H9 (cell line): Measurements from ENCODE around the gene ADAMTS2. TPM values are rescaled to one million over a fixed set of nuclear protein-coding genes. Genes with fewer than 3 reads are reported as not detected.

Source experiments
- DNase-seq: peaks from one replicate; pipeline ENCODE4 v3.0.0-alpha.2; 2017
- H2AFZ ChIP-seq: one replicate; pipeline ENCODE4 v1.6.1; 2013; ENCODE audit warnings: mild to moderate bottlenecking, low read length, control low read depth, moderate library complexity
- H2AK5ac ChIP-seq: 2 replicates; pipeline ENCODE4 v1.6.1; 2013; ENCODE audit warnings: low read length, control low read depth, mixed read lengths; ENCODE audit not compliant: insufficient read length
- H2BK120ac ChIP-seq: one replicate; pipeline ENCODE4 v1.6.1; 2013; ENCODE audit warnings: low read depth, mild to moderate bottlenecking, low read length, control low read depth, inconsistent platforms; ENCODE audit not compliant: poor library complexity, severe bottlenecking
- H2BK12ac ChIP-seq: 2 replicates; pipeline ENCODE4 v1.6.1; 2013; ENCODE audit warnings: low read length, control low read depth, mixed read lengths, low read depth; ENCODE audit not compliant: insufficient read length
- H2BK15ac ChIP-seq: 2 replicates; pipeline ENCODE4 v1.6.1; 2013; ENCODE audit warnings: low read depth, low read length, control low read depth
- H2BK20ac ChIP-seq: one replicate; pipeline ENCODE4 v1.6.1; 2013; ENCODE audit warnings: low read depth, mild to moderate bottlenecking, low read length, control low read depth, inconsistent platforms; ENCODE audit not compliant: poor library complexity, severe bottlenecking
- H2BK5ac ChIP-seq: 2 replicates; pipeline ENCODE4 v1.6.1; 2013; ENCODE audit warnings: low read length, control low read depth, mixed read lengths; ENCODE audit not compliant: insufficient read length
- H3K14ac ChIP-seq: 2 replicates; pipeline ENCODE4 v1.6.1; 2013; ENCODE audit warnings: low read length, control low read depth; ENCODE audit not compliant: insufficient read depth
- H3K18ac ChIP-seq: 2 replicates; pipeline ENCODE4 v1.6.1; 2013; ENCODE audit warnings: low read depth, mild to moderate bottlenecking, mixed read lengths, low read length, control low read depth; ENCODE audit not compliant: insufficient read length
- H3K23ac ChIP-seq: 2 replicates; pipeline ENCODE4 v1.6.1; 2013; ENCODE audit warnings: low read length, control low read depth, mixed read lengths, low read depth; ENCODE audit not compliant: insufficient read length
- H3K23me2 ChIP-seq: 2 replicates; pipeline ENCODE4 v1.6.1; 2013; ENCODE audit warnings: low read depth, mild to moderate bottlenecking, mixed read lengths, low read length, control low read depth; ENCODE audit not compliant: insufficient read length, poor library complexity, severe bottlenecking
- H3K27ac ChIP-seq: 2 replicates; pipeline ENCODE4 v1.5.1; 2013; ENCODE audit warnings: low read length, control low read depth, mixed read lengths, low read depth; ENCODE audit not compliant: insufficient read length
- H3K27me3 ChIP-seq: 2 replicates; pipeline ENCODE4 v1.6.1; 2013; ENCODE audit warnings: low read length, control low read depth, inconsistent platforms; ENCODE audit not compliant: insufficient read depth
- H3K4ac ChIP-seq: 2 replicates; pipeline ENCODE4 v1.6.1; 2013; ENCODE audit warnings: low read depth, mild to moderate bottlenecking, control low read depth, inconsistent platforms, low read length, moderate library complexity
- H3K4me1 ChIP-seq: 2 replicates; pipeline ENCODE4 v1.6.1; 2013; ENCODE audit warnings: low read length, control low read depth, inconsistent platforms; ENCODE audit not compliant: insufficient read depth
- H3K4me2 ChIP-seq: 2 replicates; pipeline ENCODE4 v1.6.1; 2013; ENCODE audit warnings: low read length, control low read depth, mixed read lengths; ENCODE audit not compliant: insufficient read length, insufficient read depth
- H3K56ac ChIP-seq: 2 replicates; pipeline ENCODE4 v1.6.1; 2013; ENCODE audit warnings: low read depth, mild to moderate bottlenecking, mixed read lengths, low read length, control low read depth; ENCODE audit not compliant: insufficient read length
- H3K79me1 ChIP-seq: 2 replicates; pipeline ENCODE4 v1.6.1; 2013; ENCODE audit warnings: low read depth, mild to moderate bottlenecking, moderate library complexity, low read length, control low read depth, inconsistent platforms; ENCODE audit not compliant: insufficient read depth, poor library complexity, severe bottlenecking
- H3K79me2 ChIP-seq: 2 replicates; pipeline ENCODE4 v1.6.1; 2013; ENCODE audit warnings: low read length, control low read depth, inconsistent platforms; ENCODE audit not compliant: insufficient read depth
- H3K9ac ChIP-seq: 2 replicates; pipeline ENCODE4 v1.6.1; 2013; ENCODE audit warnings: low read length, control low read depth, mixed read lengths; ENCODE audit not compliant: insufficient read length; ENCODE audit errors: extremely low read depth
- H3K9me3 ChIP-seq: one replicate; pipeline ENCODE4 v1.6.1; 2013; ENCODE audit warnings: low read depth, low read length, inconsistent platforms; ENCODE audit not compliant: control insufficient read depth
- H3T11ph ChIP-seq: one replicate; pipeline ENCODE4 v1.6.1; 2013; ENCODE audit warnings: mild to moderate bottlenecking, low read length, control low read depth, inconsistent platforms
- H4K20me1 ChIP-seq: one replicate; pipeline ENCODE4 v1.6.1; 2013; ENCODE audit not compliant: control insufficient read depth, insufficient read length, insufficient read depth
- H4K5ac ChIP-seq: 2 replicates; pipeline ENCODE4 v1.6.1; 2013; ENCODE audit warnings: low read depth, mild to moderate bottlenecking, mixed read lengths, low read length, control low read depth; ENCODE audit not compliant: insufficient read length
- H4K8ac ChIP-seq: replicated peaks from 2 replicates; pipeline ENCODE4 v1.6.1; 2013; ENCODE audit warnings: low read length, control low read depth, mixed read lengths, low read depth; ENCODE audit not compliant: insufficient read length
- H4K91ac ChIP-seq: 2 replicates; pipeline ENCODE4 v1.6.1; 2013; ENCODE audit warnings: low read depth, mild to moderate bottlenecking, moderate library complexity, mixed read lengths, low read length, control low read depth; ENCODE audit not compliant: insufficient read length
- H3K27ac Mint-ChIP-seq, 3 experiments: 2 replicates in 2 of 3; 3 replicates in 1 of 3; pipeline ENCODE4 v1.8.0; 2020 to 2021; ENCODE audit warnings: mixed read lengths in 3 of 3, mild to moderate bottlenecking in 1 of 3, moderate library complexity in 1 of 3
- H3K27me3 Mint-ChIP-seq: 2 replicates; pipeline ENCODE4 v1.8.0; 2021; ENCODE audit warnings: low read depth, mild to moderate bottlenecking, moderate library complexity, mixed read lengths
- H3K36me3 Mint-ChIP-seq, 3 experiments: 2 replicates in 2 of 3; 3 replicates in 1 of 3; pipeline ENCODE4 v1.8.0; 2020 to 2021; ENCODE audit warnings: low read depth in 3 of 3, mixed read lengths in 3 of 3; ENCODE audit not compliant: insufficient read depth in 1 of 3
- H3K4me1 Mint-ChIP-seq, 2 experiments: 2 replicates each; pipeline ENCODE4 v1.8.0; 2020; ENCODE audit warnings: mixed read lengths in 2 of 2
- H3K4me3 Mint-ChIP-seq, 2 experiments: 2 replicates in 1 of 2; 3 replicates in 1 of 2; pipeline ENCODE4 v1.8.0; 2020 to 2021; ENCODE audit warnings: mild to moderate bottlenecking in 2 of 2, mixed read lengths in 2 of 2, moderate library complexity in 1 of 2
- H3K9me3 Mint-ChIP-seq, 2 experiments: 2 replicates in 1 of 2; 3 replicates in 1 of 2; pipeline ENCODE4 v1.8.0; 2020; ENCODE audit warnings: mild to moderate bottlenecking in 2 of 2, mixed read lengths in 2 of 2, moderate library complexity in 1 of 2
- CTCF ChIP-seq: fragments of 200-600 bp; sonication (generic); conservative IDR thresholded peaks from 3 replicates; pipeline ENCODE4 v1.8.0; 2021; ENCODE audit warnings: antibody characterized with exemption, mild to moderate bottlenecking
- WGBS: extraction: QIAGEN DNeasy Blood & Tissue Kit; methylation state at CpG from one replicate; pipeline ENCODE4 v1.1.7; 2013; ENCODE audit warnings: missing lambda C conversion rate, low lambda C conversion rate, mixed read lengths; ENCODE audit not compliant: insufficient read length; ENCODE audit errors: extremely low coverage; 5-methylcytosine and 5-hydroxymethylcytosine counted together
- total RNA-seq: library from RNA; stranded (reverse); gene quantifications from 2 replicates; pipeline ENCODE4 v1.2.1, GENCODE V29; 2021

Gene ADAMTS2
- total RNA-seq, 1 experiment from 2014 or later: 5.4 TPM

GRCh38 chr5:179228341-179229121 lies 116.7 kb downstream of the ADAMTS2 start:
- no peak overlapping the region for H3K4ac ChIP-seq
- H2AK5ac ChIP-seq: no peak overlapping the region
- peak overlapping the region; percentile 8; the same call in 1 of the 2 replicates for H3K14ac ChIP-seq
- no peak overlapping the region for H4K91ac ChIP-seq
- TF ChIP-seq CTCF: no peak
- H3K4me1 Mint-ChIP-seq: peaks cover 28 to 34% of the 10 kb centered on the region in 2 experiments
- no peak overlapping the region for H3K4me2 ChIP-seq
- no peak overlapping the region for H3K18ac ChIP-seq
- H3T11ph ChIP-seq: no peak overlapping the region
- H3K27ac Mint-ChIP-seq: peak overlapping the region in 1 of 3 experiments; percentile 57; a peak in 1 of 7 replicates
- no peak overlapping the region for H3K27ac ChIP-seq
- peaks cover 2% of the 10 kb centered on the region; the same call in 1 of the 2 replicates for H3K27me3 Mint-ChIP-seq
- H2AFZ ChIP-seq: no peak overlapping the region
- DNase-seq: peak; percentile 51
- no peak overlapping the region for H3K23ac ChIP-seq
- peaks cover 5% of the 10 kb centered on the region for H3K9me3 ChIP-seq
- no peak overlapping the region for H2BK120ac ChIP-seq
- H3K4me3 Mint-ChIP-seq: no peak overlapping the region
- H2BK20ac ChIP-seq: no peak overlapping the region
- H3K23me2 ChIP-seq: no peaks in the 10 kb centered on the region
- no peaks in the 10 kb centered on the region for H3K79me2 ChIP-seq
- H3K36me3 Mint-ChIP-seq: peaks cover 14 to 17% (median 17%) of the 10 kb centered on the region in 3 experiments
- no peak overlapping the region for H2BK12ac ChIP-seq
- no peak overlapping the region for H2BK5ac ChIP-seq
- no peak overlapping the region for H4K5ac ChIP-seq
- peaks cover 16 to 21% of the 10 kb centered on the region in 2 experiments for H3K9me3 Mint-ChIP-seq
- no peak overlapping the region for H4K8ac ChIP-seq
- no peak overlapping the region for H3K56ac ChIP-seq
- H3K79me1 ChIP-seq: no peaks in the 10 kb centered on the region
- no peak overlapping the region for H3K9ac ChIP-seq
- H3K4me1 ChIP-seq: no peaks in the 10 kb centered on the region
- no CpG with 5 or more reads among the region's 20 CpGs for WGBS
- H4K20me1 ChIP-seq: no peaks in the 10 kb centered on the region
- H3K27me3 ChIP-seq: no peaks in the 10 kb centered on the region
- no peak overlapping the region for H2BK15ac ChIP-seq
